DND-41 (cell line): ENCODE results near the gene ASB1.

Experiments
- ATAC-seq: fragments of 200-7000 bp; cut with Tn5 transposase; 3 replicates; pipeline ENCODE4 v1.9.1; 2021; ENCODE audit warnings: low read depth; ENCODE audit not compliant: insufficient read depth
- DNase-seq: peaks from one replicate; pipeline ENCODE4 v3.0.0-alpha.2; 2020
- H2AFZ ChIP-seq: 2 replicates; pipeline ENCODE4 v1.6.0; 2012; ENCODE audit warnings: low read depth, low read length
- H3K27ac ChIP-seq: 2 replicates; pipeline ENCODE4 v1.5.1; 2012; ENCODE audit warnings: low read length, inconsistent platforms
- H3K27me3 ChIP-seq: fragments of 200-600 bp; sonication (generic); 2 replicates; pipeline ENCODE4 v1.6.0; 2012; ENCODE audit warnings: low read length, mild to moderate bottlenecking, inconsistent platforms; ENCODE audit not compliant: insufficient read depth, poor library complexity
- H3K36me3 ChIP-seq: 2 replicates; pipeline ENCODE4 v1.5.1; 2012; ENCODE audit warnings: low read length, inconsistent platforms; ENCODE audit not compliant: insufficient read depth
- H3K4me1 ChIP-seq: 2 replicates; pipeline ENCODE4 v1.5.1; 2012; ENCODE audit warnings: mild to moderate bottlenecking, low read length; ENCODE audit not compliant: insufficient read depth
- H3K4me2 ChIP-seq: 2 replicates; pipeline ENCODE4 v1.6.0; 2012; ENCODE audit warnings: mild to moderate bottlenecking, moderate library complexity, low read length, inconsistent platforms; ENCODE audit not compliant: insufficient read depth
- H3K4me3 ChIP-seq, 2 experiments: fragments of 200-600 bp in 1 of 2; shearing (Covaris generic) in 1 of 2; 2 replicates each; pipeline ENCODE4 v1.5.1; 2012 to 2016; ENCODE audit warnings: inconsistent platforms in 2 of 2, low read length in 2 of 2, mild to moderate bottlenecking in 2 of 2, low read depth in 1 of 2, moderate library complexity in 1 of 2
- H3K79me2 ChIP-seq: 2 replicates; pipeline ENCODE4 v1.6.0; 2012; ENCODE audit warnings: low read length, inconsistent platforms; ENCODE audit not compliant: insufficient read depth
- H3K9ac ChIP-seq: 2 replicates; pipeline ENCODE4 v1.6.0; 2012; ENCODE audit warnings: low read depth, mild to moderate bottlenecking, inconsistent platforms, low read length, moderate library complexity
- H3K9me3 ChIP-seq: 2 replicates; pipeline ENCODE4 v1.5.1; 2012; ENCODE audit warnings: low read length, moderate library complexity, mild to moderate bottlenecking, inconsistent platforms; ENCODE audit not compliant: insufficient read depth, severe bottlenecking
- H4K20me1 ChIP-seq: 2 replicates; pipeline ENCODE4 v1.6.0; 2012; ENCODE audit warnings: low read length; ENCODE audit not compliant: insufficient read depth
- EZH2 ChIP-seq: IDR thresholded peaks from 3 replicates; pipeline ENCODE4 v1.6.1; 2012; ENCODE audit warnings: borderline replicate concordance, low read depth, mild to moderate bottlenecking, moderate library complexity, low read length, inconsistent platforms; ENCODE audit not compliant: severe bottlenecking
- TF ChIP-seq, protein P1 (sequence below): IDR thresholded peaks from 2 replicates; pipeline ENCODE4 v1.5.1; 2012; ENCODE audit warnings: borderline replicate concordance, low read length, moderate library complexity, mild to moderate bottlenecking; ENCODE audit not compliant: poor library complexity, severe bottlenecking; ENCODE audit errors: extremely low read depth

The ASB1 gene

DNA sequence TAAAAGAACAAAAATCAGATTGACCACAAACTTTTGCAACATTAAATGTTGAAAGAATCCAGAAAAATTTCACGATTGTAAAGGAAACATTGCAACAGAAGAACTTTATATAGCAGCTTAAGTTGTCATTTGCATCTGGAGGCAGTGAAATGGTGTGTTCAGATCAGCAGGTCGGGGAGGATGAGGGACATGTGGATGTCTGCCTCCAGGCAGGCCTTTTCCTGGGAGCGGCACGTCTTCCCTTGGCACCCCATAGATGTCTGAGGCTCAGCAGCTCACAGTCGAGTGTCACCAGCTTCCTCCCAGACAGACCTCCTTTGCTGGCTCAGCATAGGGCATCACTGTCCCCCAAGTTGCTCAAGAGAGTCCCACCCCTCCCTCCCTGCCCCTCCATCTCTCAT lies 44.3 kb upstream of the ASB1 start:
- TF ChIP-seq EZH2, result no peak
- TF ChIP-seq, protein P1, sequence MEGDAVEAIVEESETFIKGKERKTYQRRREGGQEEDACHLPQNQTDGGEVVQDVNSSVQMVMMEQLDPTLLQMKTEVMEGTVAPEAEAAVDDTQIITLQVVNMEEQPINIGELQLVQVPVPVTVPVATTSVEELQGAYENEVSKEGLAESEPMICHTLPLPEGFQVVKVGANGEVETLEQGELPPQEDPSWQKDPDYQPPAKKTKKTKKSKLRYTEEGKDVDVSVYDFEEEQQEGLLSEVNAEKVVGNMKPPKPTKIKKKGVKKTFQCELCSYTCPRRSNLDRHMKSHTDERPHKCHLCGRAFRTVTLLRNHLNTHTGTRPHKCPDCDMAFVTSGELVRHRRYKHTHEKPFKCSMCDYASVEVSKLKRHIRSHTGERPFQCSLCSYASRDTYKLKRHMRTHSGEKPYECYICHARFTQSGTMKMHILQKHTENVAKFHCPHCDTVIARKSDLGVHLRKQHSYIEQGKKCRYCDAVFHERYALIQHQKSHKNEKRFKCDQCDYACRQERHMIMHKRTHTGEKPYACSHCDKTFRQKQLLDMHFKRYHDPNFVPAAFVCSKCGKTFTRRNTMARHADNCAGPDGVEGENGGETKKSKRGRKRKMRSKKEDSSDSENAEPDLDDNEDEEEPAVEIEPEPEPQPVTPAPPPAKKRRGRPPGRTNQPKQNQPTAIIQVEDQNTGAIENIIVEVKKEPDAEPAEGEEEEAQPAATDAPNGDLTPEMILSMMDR, result no peak
- Histone ChIP-seq H3K27ac (no peak overlapping the region), H3K27me3 (no peaks in the 10 kb centered on the region), H2AFZ (no peak overlapping the region), H3K4me3 (no peak overlapping the region), H3K4me1 (peaks cover 21% of the 10 kb centered on the region), H3K36me3 (no peaks in the 10 kb centered on the region; the same call in 1 of the 2 replicates), H3K9ac (no peak overlapping the region), H4K20me1 (no peaks in the 10 kb centered on the region), H3K79me2 (no peaks in the 10 kb centered on the region), H3K9me3 (no peaks in the 10 kb centered on the region), H3K4me2 (no peak overlapping the region)
- no peak for DNase-seq
- no peak for ATAC-seq

DNA sequence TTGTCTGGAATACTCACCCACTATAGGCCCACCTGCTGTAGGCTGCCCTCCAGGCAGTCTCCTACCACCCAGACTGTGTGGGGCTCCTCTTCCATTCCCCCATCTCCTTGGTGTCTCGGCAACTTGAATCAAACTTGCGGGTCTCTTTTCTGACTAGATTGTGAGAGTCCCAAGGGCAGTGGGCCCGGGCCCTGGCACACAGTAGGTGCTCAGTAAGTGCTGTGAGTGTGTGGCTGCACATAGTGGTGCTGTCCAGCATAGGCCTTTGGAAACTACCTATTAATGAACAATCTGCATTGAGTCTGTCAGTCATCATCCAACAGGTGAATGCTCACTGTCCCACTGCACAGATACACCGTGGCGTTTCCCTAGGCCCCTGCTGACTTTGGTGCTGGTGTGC lies 43.6 kb upstream of the ASB1 start:
- Histone ChIP-seq H3K27me3 (no peaks in the 10 kb centered on the region), H3K27ac (no peak overlapping the region), H3K9me3 (no peaks in the 10 kb centered on the region), H3K4me3 (no peak overlapping the region), H3K4me1 (peaks cover 17% of the 10 kb centered on the region), H4K20me1 (no peaks in the 10 kb centered on the region), H3K4me2 (no peak overlapping the region), H3K36me3 (no peaks in the 10 kb centered on the region; the same call in 1 of the 2 replicates), H3K9ac (no peak overlapping the region), H2AFZ (no peak overlapping the region), H3K79me2 (no peaks in the 10 kb centered on the region)
- TF ChIP-seq, protein P1, result no peak
- no peak for TF ChIP-seq EZH2
- DNase-seq (no peak), ATAC-seq (no peak)

DNA sequence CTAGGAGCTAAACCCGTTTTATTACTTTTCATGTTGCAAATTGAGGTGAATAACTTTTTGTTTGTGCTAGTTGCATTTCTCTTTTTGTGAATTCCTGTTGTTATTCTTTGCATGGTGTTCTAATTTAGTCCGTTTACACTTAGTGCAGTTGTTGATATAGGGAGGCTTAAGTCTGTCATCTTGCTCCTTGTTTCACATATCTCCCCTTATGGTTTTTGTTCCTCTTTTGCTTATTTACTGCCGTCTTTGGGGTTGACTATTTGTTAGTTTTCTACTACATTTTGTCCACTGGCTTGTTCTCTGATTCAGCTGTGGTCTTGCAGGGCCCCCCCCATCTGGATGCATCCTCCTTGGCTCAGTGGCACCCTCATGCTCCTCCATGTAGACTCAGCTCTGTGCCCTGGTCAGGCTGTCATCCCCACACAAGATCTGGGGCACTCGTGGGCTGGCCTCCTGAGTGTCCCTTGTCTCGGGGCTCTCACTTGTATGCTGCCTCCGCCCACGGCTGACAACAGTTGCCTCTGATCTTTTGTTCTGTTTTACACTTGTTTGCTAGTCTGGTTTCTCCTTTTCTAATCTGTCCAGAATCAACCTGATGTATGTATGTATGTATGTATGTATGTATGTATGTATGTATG lies 42.9 kb upstream of the ASB1 start:
- TF ChIP-seq, protein P1, result no peak
- no peak for TF ChIP-seq EZH2
- Histone ChIP-seq H3K9ac (no peak overlapping the region), H3K4me2 (no peak overlapping the region), H3K9me3 (no peaks in the 10 kb centered on the region), H2AFZ (no peak overlapping the region), H3K4me1 (peaks cover 14% of the 10 kb centered on the region), H4K20me1 (no peaks in the 10 kb centered on the region), H3K4me3 (no peak overlapping the region), H3K27me3 (no peaks in the 10 kb centered on the region), H3K27ac (no peak overlapping the region), H3K36me3 (no peaks in the 10 kb centered on the region; the same call in 1 of the 2 replicates), H3K79me2 (no peaks in the 10 kb centered on the region)
- ATAC-seq, result no peak
- no peak for DNase-seq

DNA sequence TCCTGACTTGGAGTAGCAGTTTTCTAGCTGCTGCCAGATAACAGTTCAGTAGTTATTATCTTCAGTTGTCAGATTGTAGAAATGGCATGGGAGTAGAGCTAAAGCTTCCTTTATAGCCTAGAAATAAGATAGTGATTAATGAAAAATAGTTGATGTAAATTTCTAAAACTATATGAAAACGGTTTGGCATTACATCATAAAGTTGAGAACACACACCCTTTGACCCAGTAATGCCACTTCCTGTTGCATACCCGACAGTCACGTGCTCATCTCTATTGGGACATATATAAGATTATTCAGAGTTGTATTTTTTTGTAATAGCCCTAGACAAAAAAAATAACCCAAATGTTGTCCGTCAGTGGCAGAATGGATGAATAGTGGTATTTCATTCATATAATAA lies 39.4 kb upstream of the ASB1 start:
- H3K27ac ChIP-seq, result no peak overlapping the region
- H3K9me3 ChIP-seq, result no peaks in the 10 kb centered on the region
- no peak overlapping the region for H3K4me3 ChIP-seq
- ATAC-seq (no peak), DNase-seq (no peak)
- no peak overlapping the region for H3K4me2 ChIP-seq
- no peaks in the 10 kb centered on the region for H3K27me3 ChIP-seq
- H3K79me2 ChIP-seq, result no peaks in the 10 kb centered on the region
- H3K36me3 ChIP-seq, result no peaks in the 10 kb centered on the region
- TF ChIP-seq, protein P1, result no peak
- TF ChIP-seq EZH2, result no peak
- H3K4me1 ChIP-seq, result no peaks in the 10 kb centered on the region
- H4K20me1 ChIP-seq, result no peaks in the 10 kb centered on the region
- H2AFZ ChIP-seq, result no peak overlapping the region
- no peak overlapping the region for H3K9ac ChIP-seq
